ENCODE measurements around the gene RBKS.

Gene RBKS

DNA sequence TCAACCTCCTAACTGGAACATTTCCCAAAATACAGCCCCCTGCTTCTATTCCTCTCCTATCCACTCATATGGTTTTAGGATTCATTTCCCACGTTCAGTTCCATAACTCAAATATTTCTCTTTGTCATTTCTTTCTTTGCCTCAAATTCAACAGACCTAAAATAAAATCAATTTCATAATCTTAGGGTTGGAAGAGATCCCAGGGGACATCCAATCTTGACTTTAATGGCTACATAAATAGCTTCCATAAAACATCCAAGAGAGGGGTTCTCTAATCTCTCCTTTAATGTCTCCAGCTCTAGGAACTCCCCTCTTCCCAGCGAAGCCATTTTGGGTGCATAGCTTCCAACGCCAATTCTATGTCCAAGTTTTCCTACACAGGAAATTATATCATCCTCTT, 33.8 kb downstream of the RBKS start:
- H3K27ac ChIP-seq: no peak overlapping the region
- TF ChIP-seq, protein P1, sequence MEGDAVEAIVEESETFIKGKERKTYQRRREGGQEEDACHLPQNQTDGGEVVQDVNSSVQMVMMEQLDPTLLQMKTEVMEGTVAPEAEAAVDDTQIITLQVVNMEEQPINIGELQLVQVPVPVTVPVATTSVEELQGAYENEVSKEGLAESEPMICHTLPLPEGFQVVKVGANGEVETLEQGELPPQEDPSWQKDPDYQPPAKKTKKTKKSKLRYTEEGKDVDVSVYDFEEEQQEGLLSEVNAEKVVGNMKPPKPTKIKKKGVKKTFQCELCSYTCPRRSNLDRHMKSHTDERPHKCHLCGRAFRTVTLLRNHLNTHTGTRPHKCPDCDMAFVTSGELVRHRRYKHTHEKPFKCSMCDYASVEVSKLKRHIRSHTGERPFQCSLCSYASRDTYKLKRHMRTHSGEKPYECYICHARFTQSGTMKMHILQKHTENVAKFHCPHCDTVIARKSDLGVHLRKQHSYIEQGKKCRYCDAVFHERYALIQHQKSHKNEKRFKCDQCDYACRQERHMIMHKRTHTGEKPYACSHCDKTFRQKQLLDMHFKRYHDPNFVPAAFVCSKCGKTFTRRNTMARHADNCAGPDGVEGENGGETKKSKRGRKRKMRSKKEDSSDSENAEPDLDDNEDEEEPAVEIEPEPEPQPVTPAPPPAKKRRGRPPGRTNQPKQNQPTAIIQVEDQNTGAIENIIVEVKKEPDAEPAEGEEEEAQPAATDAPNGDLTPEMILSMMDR (conservative IDR thresholded peaks at IDR 0.05): no peak
- no peak for TF ChIP-seq ZFX (IDR thresholded peaks at IDR 0.05)

DNA sequence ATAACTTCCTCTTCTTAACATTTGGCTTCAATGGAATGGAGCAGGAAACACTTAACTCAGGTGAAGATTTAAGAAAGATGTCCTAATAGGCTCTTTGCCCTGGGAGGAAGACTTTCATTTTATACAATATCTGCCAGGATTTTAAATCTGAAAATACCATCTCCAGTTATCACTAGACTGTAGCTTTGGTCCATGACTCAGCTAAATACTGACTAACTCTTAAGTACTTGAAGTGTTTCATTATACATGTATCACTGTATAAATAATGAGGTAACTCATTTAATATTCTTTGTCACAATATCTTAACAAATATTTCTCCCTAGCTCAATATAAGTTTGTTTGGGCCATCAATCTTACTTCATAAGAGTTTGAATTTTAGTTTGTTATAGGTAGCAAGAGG, 34.7 kb downstream of the RBKS start:
- no peak for TF ChIP-seq ZFX (IDR thresholded peaks at IDR 0.05)
- TF ChIP-seq, protein P1 (conservative IDR thresholded peaks at IDR 0.05): no peak
- no peak overlapping the region for H3K27ac ChIP-seq

DNA sequence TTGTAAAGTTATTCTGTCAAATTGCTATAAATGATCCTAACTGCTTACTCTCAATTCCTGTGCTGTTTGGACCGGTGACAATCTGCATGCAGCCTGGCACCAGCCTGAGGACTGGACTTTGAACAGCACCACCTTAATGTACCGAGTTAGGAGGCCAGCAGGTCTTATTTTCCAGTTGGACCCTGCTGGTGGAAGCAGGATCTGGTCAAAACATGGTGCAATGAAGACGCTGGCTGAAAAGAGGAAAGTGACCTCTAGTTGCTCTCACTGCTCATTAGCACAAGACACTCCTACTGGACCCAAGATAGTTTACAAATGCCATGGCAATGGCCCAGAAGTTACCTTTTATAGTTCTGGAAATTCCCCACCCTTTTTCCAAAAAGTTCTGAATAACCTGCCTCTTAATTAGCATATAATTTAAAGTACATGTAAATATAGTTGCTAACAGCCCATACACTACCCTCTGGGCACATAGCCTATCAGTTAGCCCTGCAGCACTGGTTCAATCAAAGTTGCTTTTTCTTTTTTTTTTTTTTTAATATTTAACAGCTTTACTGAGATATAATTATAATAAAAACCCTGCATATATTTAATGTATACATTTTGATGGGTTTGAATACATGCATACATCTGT, 35.8 kb downstream of the RBKS start:
- no peak overlapping the region for H3K27ac ChIP-seq
- TF ChIP-seq, protein P1 (conservative IDR thresholded peaks at IDR 0.05): no peak

DNA sequence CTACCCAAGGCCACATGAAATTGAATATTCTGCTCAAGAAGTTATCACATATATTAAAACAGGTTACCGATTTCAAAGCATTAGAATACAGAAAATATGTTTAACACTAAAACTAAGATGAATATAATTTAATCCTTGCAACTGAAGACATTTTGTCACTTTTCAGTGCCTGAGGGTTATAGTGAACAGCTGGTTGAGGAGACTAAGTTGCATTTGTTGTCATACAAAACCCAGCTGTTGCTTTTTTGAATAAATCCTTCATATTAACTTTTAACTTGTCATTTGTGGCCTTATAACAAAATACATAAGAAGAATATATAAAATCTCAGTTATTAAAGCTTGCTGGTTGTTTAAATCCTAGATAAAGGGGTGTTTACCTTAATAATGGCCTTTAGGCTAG, 37.5 kb downstream of the RBKS start:
- no peak for TF ChIP-seq ZFX (IDR thresholded peaks at IDR 0.05)
- TF ChIP-seq, protein P1 (conservative IDR thresholded peaks at IDR 0.05): no peak
- H3K27ac ChIP-seq: no peak overlapping the region

DNA sequence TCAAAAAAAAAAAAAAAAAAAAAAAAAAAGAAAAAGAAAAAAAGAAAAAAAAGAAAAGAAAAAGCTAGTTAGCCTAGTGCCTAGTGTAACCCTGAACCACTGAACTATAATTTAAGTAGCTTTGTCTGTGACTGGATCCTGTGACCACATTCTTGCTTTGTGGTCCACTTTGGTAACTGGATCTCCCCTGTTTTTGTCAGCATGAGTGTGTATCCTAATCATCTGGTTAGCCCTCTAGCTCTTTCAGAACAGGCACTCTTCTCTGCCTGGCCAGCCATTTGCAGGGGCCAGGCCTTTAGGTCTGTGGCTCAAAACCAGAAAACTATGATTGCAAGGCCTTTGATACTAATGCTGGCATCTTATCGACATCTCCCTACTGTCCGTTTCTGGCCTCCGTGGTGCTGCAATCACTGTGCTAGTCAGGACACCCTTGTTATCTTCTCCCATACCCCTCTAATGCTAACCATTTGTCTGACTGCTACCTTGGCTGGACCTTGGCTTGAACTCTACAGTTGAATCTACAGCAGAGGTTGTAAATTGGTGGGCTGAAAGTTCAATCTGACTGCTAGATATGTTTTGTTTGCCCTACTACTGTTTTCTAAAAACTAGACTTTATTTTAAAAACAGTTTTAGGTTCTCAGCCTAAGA, 40.5 kb downstream of the RBKS start:
- TF ChIP-seq, protein P1 (conservative IDR thresholded peaks at IDR 0.05): no peak
- TF ChIP-seq ZFX (IDR thresholded peaks at IDR 0.05): no peak
- no peak overlapping the region for H3K27ac ChIP-seq

DNA sequence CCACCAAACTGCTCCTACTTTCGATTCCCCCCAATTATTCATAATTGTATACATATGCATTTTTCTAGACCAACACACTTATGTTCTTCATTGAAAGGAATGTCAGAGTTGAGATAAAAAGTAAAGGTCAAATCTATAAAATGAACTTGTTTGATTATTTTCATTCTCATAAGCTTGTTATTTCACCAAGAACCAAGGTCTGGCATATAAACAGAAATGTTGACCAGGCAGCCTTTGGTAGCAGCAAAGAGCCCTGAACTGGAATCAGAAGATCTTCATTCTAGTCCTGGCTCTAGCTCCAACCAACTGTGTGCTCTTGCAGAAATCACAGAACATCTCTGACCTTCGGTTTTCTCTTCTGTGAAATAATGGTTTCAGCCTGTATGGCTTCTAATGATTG, 42.9 kb downstream of the RBKS start:
- no peak overlapping the region for H3K27ac ChIP-seq
- TF ChIP-seq, protein P1 (conservative IDR thresholded peaks at IDR 0.05): no peak
- no peak for TF ChIP-seq ZFX (IDR thresholded peaks at IDR 0.05)

DNA sequence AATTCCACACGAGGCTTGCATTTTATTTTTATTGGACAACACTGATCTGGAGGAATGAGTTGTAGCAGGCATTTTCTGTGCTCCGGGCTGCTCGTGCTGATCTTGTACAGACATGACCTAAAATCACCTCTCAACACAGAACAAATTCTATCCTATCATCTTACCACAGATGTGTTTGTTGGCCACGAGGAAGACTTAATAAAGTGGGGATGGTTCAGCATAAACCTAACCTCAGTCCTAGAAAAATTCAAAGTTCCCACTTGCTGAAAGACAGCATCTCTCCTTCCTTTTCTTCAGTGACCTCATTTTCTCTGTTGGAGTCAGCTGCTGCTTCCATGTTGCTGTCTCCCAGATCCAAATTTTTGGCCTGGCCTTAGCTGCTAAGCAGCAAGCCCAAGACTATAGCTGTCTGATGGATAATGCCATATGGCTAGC, 45.3 kb downstream of the RBKS start:
- no peak overlapping the region for H3K27ac ChIP-seq
- TF ChIP-seq, protein P1 (conservative IDR thresholded peaks at IDR 0.05): no peak
- TF ChIP-seq ZFX (IDR thresholded peaks at IDR 0.05): no peak
